ENCODE measurements around the gene USP17L30.
"Not testable (repeated sequence)": the region's sequence is repeated elsewhere in the genome, so short reads cannot be mapped to it uniquely, and the experiment has no call there.

DNA sequence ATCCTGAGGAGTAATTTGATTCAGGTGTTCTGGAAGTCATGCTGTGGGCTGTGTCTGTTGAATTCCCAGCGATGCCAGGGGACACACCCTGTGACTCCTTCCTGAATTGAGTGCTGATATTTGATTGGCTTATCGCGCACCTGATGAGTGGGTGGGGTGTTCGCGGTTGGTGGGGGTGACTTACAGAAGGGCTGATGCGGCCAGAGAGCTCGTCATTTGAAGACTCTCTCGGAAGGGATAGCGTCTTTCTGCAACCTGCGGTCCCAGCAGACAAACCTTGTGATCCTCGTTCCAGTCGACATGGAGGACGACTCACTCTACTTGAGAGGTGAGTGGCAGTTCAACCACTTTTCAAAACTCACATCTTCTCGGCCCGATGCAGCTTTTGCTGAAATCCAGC, at the start of gene USP17L30:
- TF ChIP-seq CTCF (IDR thresholded peaks at IDR 0.05; ENCODE audit: low read length); EZH2 (IDR thresholded peaks at IDR 0.05; ENCODE audit: borderline replicate concordance, low read length): not testable (repeated sequence)

Data from OCI-LY1 (cell line).